ENCODE measurements around the gene ZDHHC21.

Gene ZDHHC21

GRCh38 chr9:14597171-14597799 is 95.9 kb downstream of the ZDHHC21 start:
- no peak for DNase-seq

GRCh38 chr9:14593406-14593805 is 99.8 kb downstream of the ZDHHC21 start:
- DNase-seq = no peak

- DNase-seq = no peak
Measured at GRCh38 chr9:14591411-14591810, 101.8 kb downstream of the ZDHHC21 start.

- no peak for DNase-seq
Measured at GRCh38 chr9:14585730-14586473, 107.3 kb downstream of the ZDHHC21 start.

GRCh38 chr9:14584571-14584970 is 108.7 kb downstream of the ZDHHC21 start:
- no peak for DNase-seq

GRCh38 chr9:14578030-14578429 is 115.2 kb downstream of the ZDHHC21 start:
- DNase-seq = no peak

GRCh38 chr9:14574173-14574572 is 119.1 kb downstream of the ZDHHC21 start:
- DNase-seq = no peak

GRCh38 chr9:14573319-14573718 is 119.9 kb downstream of the ZDHHC21 start:
- DNase-seq = no peak

GRCh38 chr9:14565352-14566016 is 127.7 kb downstream of the ZDHHC21 start:
- DNase-seq = no peak

GRCh38 chr9:14563902-14564624 is 129.2 kb downstream of the ZDHHC21 start:
- no peak for DNase-seq

GRCh38 chr9:14561929-14562405 is 131.3 kb downstream of the ZDHHC21 start:
- DNase-seq = no peak

Measured in SIG-M5 (cell line).